ENCODE data around the gene ZDHHC17. TPM values are rescaled to one million over a fixed set of nuclear protein-coding genes. Genes with fewer than 3 reads are reported as not detected.
A peak's percentile ranks its signal among the peaks of the same experiment; 100 is the strongest.

ZDHHC17 gene
- polyA plus RNA-seq, 1 of the 3 experiments (the other 2 are of a cell fraction) = 28.6 TPM

- 87% methylated on average over 4 of the region's 4 CpGs for WGBS (ENCODE audit: low lambda C conversion rate)
- Histone ChIP-seq H3K27me3 (ENCODE audit: insufficient read depth) (no peaks in the 10 kb centered on the region), H3F3A (replicated peaks; ENCODE audit: insufficient read depth) (peaks cover 7% of the 10 kb centered on the region), H3K4me1 (ENCODE audit: control insufficient read depth in 1 of 2, insufficient read depth in 2 of 2, low read depth in 1 of 2, low read length in 1 of 2) (peaks cover 9 to 13% of the 10 kb centered on the region in 2 experiments; a peak in 3 of 4 replicates), H3K27ac (ENCODE audit: low read depth in 2 of 2, low read length in 1 of 2) (peak overlapping the region; percentile 15 to 39; a peak in 2 of 4 replicates), H3K36me3 (replicated peaks in 1 of 2; ENCODE audit: control insufficient read depth in 1 of 2, insufficient read depth in 2 of 2, low read length in 1 of 2) (no peaks in the 10 kb centered on the region), H3K9me3 (no peaks in the 10 kb centered on the region), H2AFZ (ENCODE audit: low read depth) (no peak overlapping the region), H3K79me2 (ENCODE audit: insufficient read depth) (peaks cover 97% of the 10 kb centered on the region), H3K9ac (no peak overlapping the region), H4K20me1 (ENCODE audit: insufficient read depth) (no peaks in the 10 kb centered on the region), H3K4me3 (ENCODE audit: low read depth in 2 of 2, low read length in 1 of 2) (no peak overlapping the region), H3K4me2 (no peak overlapping the region), H3K9me2 (no peaks in the 10 kb centered on the region)
- DNase-seq = no peak
- ChIA-PET POLR2A (no interaction called here), CTCF (no interaction called here)
- TF ChIP-seq RCOR1 (IDR thresholded peaks at IDR 0.05; ENCODE audit: low read length) = no peak
- no peak for TF ChIP-seq FOSL2 (IDR thresholded peaks at IDR 0.05; ENCODE audit: borderline replicate concordance, low read depth)
- no peak for TF ChIP-seq USF1 (IDR thresholded peaks at IDR 0.05; ENCODE audit: borderline replicate concordance, low read depth)
- TF ChIP-seq EZH2phosphoT487 (IDR thresholded peaks at IDR 0.05; ENCODE audit: borderline replicate concordance, low read depth) = no peak
- no peak for TF ChIP-seq RXRA (IDR thresholded peaks at IDR 0.05; ENCODE audit: borderline replicate concordance, low read depth)
- no peak for TF ChIP-seq GATA2 (CRISPR knock-in tag; IDR thresholded peaks at IDR 0.05)
- no peak for TF ChIP-seq GABPA (IDR thresholded peaks at IDR 0.05; ENCODE audit: low read depth)
These were observed 20.7 kb downstream of the ZDHHC17 start for GRCh38 chr12:76784600-76785051.

GRCh38 chr12:76785407-76785806 lies 21.5 kb downstream of the ZDHHC17 start:
- no peak overlapping the region for H3K9ac ChIP-seq
- no peak overlapping the region for H3K4me2 ChIP-seq
- no peaks in the 10 kb centered on the region for H4K20me1 ChIP-seq (ENCODE audit: insufficient read depth)
- ChIA-PET POLR2A (no interaction called here), CTCF (no interaction called here)
- H3K9me3 ChIP-seq = no peaks in the 10 kb centered on the region
- H3F3A ChIP-seq (replicated peaks; ENCODE audit: insufficient read depth) = peaks cover 12% of the 10 kb centered on the region
- DNase-seq = no peak
- peaks cover 97% of the 10 kb centered on the region for H3K79me2 ChIP-seq (ENCODE audit: insufficient read depth)
- WGBS (ENCODE audit: low lambda C conversion rate) = 100% methylated on average over 1 of the region's 1 CpG
- TF ChIP-seq SMC3 (IDR thresholded peaks at IDR 0.05; ENCODE audit: low read depth, low read length) = no peak
- no peak for TF ChIP-seq FOXM1 (IDR thresholded peaks at IDR 0.05; ENCODE audit: low read depth)
- TF ChIP-seq USF1 (IDR thresholded peaks at IDR 0.05; ENCODE audit: borderline replicate concordance, low read depth) = no peak
- no peak for TF ChIP-seq GABPA (IDR thresholded peaks at IDR 0.05; ENCODE audit: low read depth)
- TF ChIP-seq RAD21 (IDR thresholded peaks at IDR 0.05; ENCODE audit: low read length) = no peak
- no peak for TF ChIP-seq SIN3A (IDR thresholded peaks at IDR 0.05; ENCODE audit: borderline replicate concordance, low read depth, low read length)
- no peak for TF ChIP-seq CHD2 (IDR thresholded peaks at IDR 0.05; ENCODE audit: low read length, partially characterized antibody)
- TF ChIP-seq EP300 (IDR thresholded peaks at IDR 0.05; ENCODE audit: borderline replicate concordance in 1 of 2, low read depth in 1 of 2, low read length in 1 of 2) = no peak
- no peak for TF ChIP-seq YY1 (IDR thresholded peaks at IDR 0.05; ENCODE audit: low read depth)
- no peak for TF ChIP-seq MAX (IDR thresholded peaks at IDR 0.05; ENCODE audit: low read depth)
- TF ChIP-seq IRF3 (IDR thresholded peaks at IDR 0.05; ENCODE audit: low read depth, low read length) = no peak
- H3K9me2 ChIP-seq = no peaks in the 10 kb centered on the region
- no peak overlapping the region for H2AFZ ChIP-seq (ENCODE audit: low read depth)
- no peaks in the 10 kb centered on the region for H3K36me3 ChIP-seq (replicated peaks in 1 of 2; ENCODE audit: control insufficient read depth in 1 of 2, insufficient read depth in 2 of 2, low read length in 1 of 2)
- H3K27ac ChIP-seq (ENCODE audit: low read depth in 2 of 2, low read length in 1 of 2) = no peak overlapping the region; a peak in 1 of 4 replicates
- no peaks in the 10 kb centered on the region for H3K27me3 ChIP-seq (ENCODE audit: insufficient read depth)
- H3K4me1 ChIP-seq (ENCODE audit: control insufficient read depth in 1 of 2, insufficient read depth in 2 of 2, low read depth in 1 of 2, low read length in 1 of 2) = peaks cover 9 to 13% of the 10 kb centered on the region in 2 experiments; a peak in 3 of 4 replicates
- H3K4me3 ChIP-seq (ENCODE audit: low read depth in 2 of 2, low read length in 1 of 2) = no peak overlapping the region

Data from SK-N-SH (cell line).